Natural killer cell treated with Interleukin-12 subunit alpha and Interleukin-12 subunit beta and Interleukin-15 and Interleukin-18, amount 100 ng/mL, for 72 hours (primary cell): ENCODE data around the gene CDKL5. TPM values are rescaled to one million over a fixed set of nuclear protein-coding genes. Genes with fewer than 3 reads are reported as not detected.

ENCODE experiments used
- total RNA-seq, 2 donors: library from RNA; stranded (reverse); gene quantifications; one replicate each; pipeline ENCODE4 v1.2.3, GENCODE V29; 2022

Gene CDKL5
- total RNA-seq, 2 donors from 2014 or later: 1.5 to 2.2 TPM

Other genes starting within 250 kb of the CDKL5 start
- not detected for gene BEND2, start 204.7 kb upstream of the CDKL5 start, total RNA-seq
- 1 to 10 TPM; 1.2 to 2.0 TPM for gene SCML2, start 70.9 kb upstream of the CDKL5 start, total RNA-seq
- gene RS1, start 246.5 kb downstream of the CDKL5 start, total RNA-seq: not detected